ENCODE results near the gene FTSJ3.

DNA sequence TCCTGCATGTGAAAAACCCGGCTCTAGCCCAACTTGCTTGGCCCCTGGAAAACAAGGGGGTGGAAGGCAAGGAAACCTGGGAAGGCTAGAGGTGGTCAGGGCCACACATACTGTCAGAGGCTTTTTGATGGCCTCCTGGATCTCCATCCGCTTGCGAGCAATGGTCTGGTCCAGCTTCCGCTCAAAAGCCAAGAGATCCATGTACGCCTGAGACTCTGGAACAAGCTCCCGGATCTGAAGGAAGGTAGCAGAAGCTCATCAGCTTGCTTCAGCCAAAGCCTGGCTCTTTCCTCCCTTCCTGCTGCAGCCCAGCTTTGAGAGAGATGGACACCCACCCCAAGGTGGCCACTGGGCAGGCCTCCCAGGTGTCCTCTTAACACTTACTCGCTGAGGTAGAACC, 9.3 kb upstream of the FTSJ3 start:
- TF ChIP-seq FOXA1 (IDR thresholded peaks at IDR 0.05): no peak
- TF ChIP-seq, protein P1, sequence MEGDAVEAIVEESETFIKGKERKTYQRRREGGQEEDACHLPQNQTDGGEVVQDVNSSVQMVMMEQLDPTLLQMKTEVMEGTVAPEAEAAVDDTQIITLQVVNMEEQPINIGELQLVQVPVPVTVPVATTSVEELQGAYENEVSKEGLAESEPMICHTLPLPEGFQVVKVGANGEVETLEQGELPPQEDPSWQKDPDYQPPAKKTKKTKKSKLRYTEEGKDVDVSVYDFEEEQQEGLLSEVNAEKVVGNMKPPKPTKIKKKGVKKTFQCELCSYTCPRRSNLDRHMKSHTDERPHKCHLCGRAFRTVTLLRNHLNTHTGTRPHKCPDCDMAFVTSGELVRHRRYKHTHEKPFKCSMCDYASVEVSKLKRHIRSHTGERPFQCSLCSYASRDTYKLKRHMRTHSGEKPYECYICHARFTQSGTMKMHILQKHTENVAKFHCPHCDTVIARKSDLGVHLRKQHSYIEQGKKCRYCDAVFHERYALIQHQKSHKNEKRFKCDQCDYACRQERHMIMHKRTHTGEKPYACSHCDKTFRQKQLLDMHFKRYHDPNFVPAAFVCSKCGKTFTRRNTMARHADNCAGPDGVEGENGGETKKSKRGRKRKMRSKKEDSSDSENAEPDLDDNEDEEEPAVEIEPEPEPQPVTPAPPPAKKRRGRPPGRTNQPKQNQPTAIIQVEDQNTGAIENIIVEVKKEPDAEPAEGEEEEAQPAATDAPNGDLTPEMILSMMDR (IDR thresholded peaks at IDR 0.05; ENCODE audit: low read depth, low read length, missing input control): no peak
- no peak for TF ChIP-seq RXRA (IDR thresholded peaks at IDR 0.05)
- no peak for TF ChIP-seq JUND (IDR thresholded peaks at IDR 0.05)
- no peak for TF ChIP-seq RAD21 (IDR thresholded peaks at IDR 0.05)
